Endothelial cell of umbilical vein (primary cell): ENCODE measurements around the gene TMC1. TPM values are rescaled to one million over a fixed set of nuclear protein-coding genes. Genes with fewer than 3 reads are reported as not detected.

Source experiments
- BruUV-seq: library from RNA; stranded (reverse); fragments of 400-500 nt; replicated peaks from 2 replicates; lab custom pipeline; 2021; lab: Mats Ljungman, UMichigan
- CTCF ChIA-PET: fragments of 300-600, 350-600 bp; sonication (Branson Sonifier 250); formaldehyde crosslinking; loops from one replicate; lab custom pipeline; 2021; ENCODE audit warnings: antibody characterized with exemption, inconsistent platforms; lab: Charles Lee
- POLR2A ChIA-PET: fragments of 300-600, 350-600 bp; sonication (Branson Sonifier 250); formaldehyde crosslinking; loops from one replicate; lab custom pipeline; 2021; ENCODE audit warnings: antibody characterized with exemption, inconsistent platforms; lab: Charles Lee
- DNase-seq: peaks from one replicate; pipeline ENCODE4 v3.0.0-alpha.2; 2011; ENCODE audit warnings: low read depth, low spot score
- FAIRE-seq: peaks from 2 replicates; lab custom pipeline; 2011; peaks lifted over from hg19 to GRCh38; lab: Jason Lieb, UNC
- H2AFZ ChIP-seq: 2 replicates; pipeline ENCODE4 v1.6.0; 2012; ENCODE audit warnings: low read depth, low read length, control low read depth, inconsistent platforms
- H3K27ac ChIP-seq: 2 replicates; pipeline ENCODE4 v1.5.1; 2011; ENCODE audit warnings: low read depth, mild to moderate bottlenecking, control low read depth, low read length, moderate library complexity; ENCODE audit not compliant: insufficient read depth
- H3K27me3 ChIP-seq, 2 experiments: 2 replicates each; pipeline versions ENCODE4 v1.6.0 to v1.6.1; 2011; ENCODE audit warnings: low read length in 2 of 2, mixed read lengths in 1 of 2; ENCODE audit not compliant: control insufficient read depth in 2 of 2, insufficient read depth in 2 of 2
- H3K36me3 ChIP-seq, 2 experiments: 2 replicates in 1 of 2; 3 replicates in 1 of 2; pipeline ENCODE4 v1.5.1; 2011; ENCODE audit warnings: low read length in 2 of 2, mild to moderate bottlenecking in 1 of 2, moderate library complexity in 1 of 2; ENCODE audit not compliant: control insufficient read depth in 2 of 2, insufficient read depth in 2 of 2; ENCODE audit errors: extremely low read depth in 1 of 2
- H3K4me1 ChIP-seq: 3 replicates; pipeline ENCODE4 v1.5.1; 2011; ENCODE audit warnings: mild to moderate bottlenecking, low read length; ENCODE audit not compliant: control insufficient read depth, insufficient read depth; ENCODE audit errors: extremely low read depth
- H3K4me2 ChIP-seq: 2 replicates; pipeline ENCODE4 v1.6.1; 2011; ENCODE audit warnings: low read length, control low read depth, mixed read lengths; ENCODE audit not compliant: insufficient read depth
- H3K4me3 ChIP-seq, 3 experiments: fragments of 200-600 bp in 1 of 3; sonication (generic), shearing (Covaris generic) in 1 of 3; replicated peaks in 1 of 3; 2 replicates each; pipeline ENCODE4 v1.5.1; 2011 to 2016; ENCODE audit warnings: control low read depth in 3 of 3, low read length in 3 of 3, mild to moderate bottlenecking in 2 of 3, inconsistent platforms in 1 of 3, low read depth in 1 of 3, moderate library complexity in 1 of 3; ENCODE audit not compliant: insufficient read depth in 1 of 3
- H3K79me2 ChIP-seq: 2 replicates; pipeline ENCODE4 v1.6.0; 2012; ENCODE audit warnings: low read length, inconsistent platforms; ENCODE audit not compliant: control insufficient read depth, insufficient read depth
- H3K9ac ChIP-seq: replicated peaks from 2 replicates; pipeline ENCODE3; 2011; ENCODE audit warnings: low read length, control low read depth; ENCODE audit not compliant: insufficient read depth; ENCODE audit errors: extremely low read depth
- H3K9me1 ChIP-seq: replicated peaks from 3 replicates; pipeline ENCODE4 v1.6.0; 2011; ENCODE audit warnings: mild to moderate bottlenecking, low read length; ENCODE audit not compliant: control insufficient read depth, insufficient read depth; ENCODE audit errors: extremely low read depth
- H3K9me3 ChIP-seq: replicated peaks from 2 replicates; pipeline ENCODE4 v1.5.1; 2012; ENCODE audit warnings: low read length, inconsistent platforms; ENCODE audit not compliant: control insufficient read depth, insufficient read depth
- H4K20me1 ChIP-seq: replicated peaks from 2 replicates; pipeline ENCODE3; 2011; ENCODE audit warnings: mild to moderate bottlenecking, low read length; ENCODE audit not compliant: control insufficient read depth, insufficient read depth; ENCODE audit errors: extremely low read depth
- EZH2 ChIP-seq: IDR thresholded peaks from 2 replicates; pipeline ENCODE4 v1.6.1; 2012; ENCODE audit warnings: borderline replicate concordance, low read depth, mild to moderate bottlenecking, moderate library complexity, low read length, inconsistent platforms; ENCODE audit not compliant: severe bottlenecking
- FOS ChIP-seq: IDR thresholded peaks from 2 replicates; pipeline ENCODE4 v1.6.1; 2011; ENCODE audit warnings: mild to moderate bottlenecking, low read length, moderate library complexity, borderline replicate concordance; ENCODE audit not compliant: insufficient read depth
- GATA2 ChIP-seq: IDR thresholded peaks from 2 replicates; pipeline ENCODE4 v1.7.0; 2011; ENCODE audit warnings: low read depth, mild to moderate bottlenecking, moderate library complexity, mixed read lengths, low read length; ENCODE audit not compliant: insufficient read length, insufficient read depth
- JUN ChIP-seq: IDR thresholded peaks from 2 replicates; pipeline ENCODE4 v1.6.1; 2011; ENCODE audit warnings: borderline replicate concordance, low read depth; ENCODE audit not compliant: insufficient read length, insufficient read depth
- MYC ChIP-seq: IDR thresholded peaks from one replicate; pipeline ENCODE4 v1.6.1; 2011; ENCODE audit warnings: mild to moderate bottlenecking, low read depth, low read length
- POLR2A ChIP-seq: IDR thresholded peaks from 2 replicates; pipeline ENCODE4 v1.6.1; 2012; ENCODE audit warnings: low read depth, mild to moderate bottlenecking, control low read depth, low read length
- POLR2AphosphoS5 ChIP-seq: IDR thresholded peaks from 2 replicates; pipeline ENCODE4 v1.6.1; 2012; ENCODE audit warnings: low read depth, mild to moderate bottlenecking, control low read depth, low read length, moderate library complexity; ENCODE audit not compliant: insufficient read depth
- dilution Hi-C: fragments of 300-500 bp; cut with MboI; formaldehyde crosslinking; loops from one replicate; pipeline ENCODE4 v1.15.0; 2019; ENCODE audit warnings: low sequenced_read_pairs; ENCODE audit not compliant: extremely low pct_ligation_motif_present
- intact Hi-C: fragments of 100-400 bp; cut with micrococcal nuclease; formaldehyde crosslinking; loops from one replicate; pipeline ENCODE4 v1.10.0; 2022
- polyA plus RNA-seq, 4 experiments: library from polyadenylated mRNA; depleted of rRNA in 3 of 4; stranded (reverse) in 3 of 4; unstranded in 1 of 4; fragments of >200 nt; gene quantifications; 2 replicates each; pipeline versions ENCODE4 v1.2.1 to v1.2.3, GENCODE V29; 2011 to 2012; ENCODE audit warnings: missing spikeins in 1 of 4
- total RNA-seq: library from RNA; stranded (reverse); gene quantifications from 2 replicates; pipeline ENCODE4 v1.2.3, GENCODE V29; 2021
- TF ChIP-seq, protein P1 (sequence below): IDR thresholded peaks from 2 replicates; pipeline ENCODE4 v1.6.1; 2011; ENCODE audit not compliant: insufficient read depth, insufficient read length
- TF ChIP-seq, protein P2 (sequence below), 2 donors: IDR thresholded peaks; 1 replicate in 1 of 2; 2 replicates in 1 of 2; pipeline ENCODE4 v1.5.1; 2011; ENCODE audit warnings: low read length in 2 of 2, mild to moderate bottlenecking in 2 of 2, moderate library complexity in 2 of 2, control low read depth in 1 of 2, inconsistent platforms in 1 of 2, low read depth in 1 of 2; ENCODE audit not compliant: insufficient read depth in 1 of 2; ENCODE audit errors: extremely low read depth in 1 of 2

Gene TMC1
- total and polyA plus RNA-seq, 2 donors (not counting 3 experiments of a cell fraction or from before 2014, with no cell fraction given) = 1.5 TPM; not detected in 1

DNA sequence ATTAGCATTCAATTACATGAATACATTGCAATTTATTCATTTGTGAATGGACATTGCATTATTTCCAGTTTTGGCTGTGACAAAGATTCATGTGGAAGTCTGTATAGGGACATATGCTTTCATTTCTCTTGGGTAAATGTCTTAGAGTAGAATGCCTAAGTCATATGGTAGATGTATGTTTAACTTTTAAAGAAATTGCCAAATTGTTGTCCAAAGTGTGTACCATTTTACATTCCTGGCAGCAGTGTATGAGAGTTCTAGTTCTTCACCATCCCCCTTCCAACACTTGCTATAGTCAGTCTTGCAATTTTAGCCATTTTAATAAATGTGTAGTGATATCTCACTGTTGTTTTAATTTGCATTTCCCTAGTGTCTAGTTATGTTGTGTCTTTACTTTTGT lies 122.2 kb downstream of the TMC1 start:
- Histone ChIP-seq H3K9me1 (no peaks in the 10 kb centered on the region), H3K36me3 (no peaks in the 10 kb centered on the region), H3K27ac (no peak overlapping the region), H3K9ac (no peak overlapping the region), H3K4me3 (no peak overlapping the region), H3K4me1 (no peaks in the 10 kb centered on the region), H3K4me2 (no peak overlapping the region), H3K79me2 (no peaks in the 10 kb centered on the region), H3K9me3 (no peaks in the 10 kb centered on the region), H4K20me1 (no peaks in the 10 kb centered on the region), H2AFZ (no peak overlapping the region), H3K27me3 (peaks cover 3 to 4% of the 10 kb centered on the region in 2 experiments)
- TF ChIP-seq GATA2 (no peak), POLR2AphosphoS5 (no peak), FOS (no peak), POLR2A (no peak)
- TF ChIP-seq, protein P1, sequence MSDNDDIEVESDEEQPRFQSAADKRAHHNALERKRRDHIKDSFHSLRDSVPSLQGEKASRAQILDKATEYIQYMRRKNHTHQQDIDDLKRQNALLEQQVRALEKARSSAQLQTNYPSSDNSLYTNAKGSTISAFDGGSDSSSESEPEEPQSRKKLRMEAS = no peak
- no peak for DNase-seq
- FAIRE-seq = no peak
- no TSS peak for BruUV-seq
- POLR2A ChIA-PET = no interaction called here
- CTCF ChIA-PET = no interaction called here
- dilution Hi-C loops = no loop called here
- intact Hi-C loops = no loop called here

DNA sequence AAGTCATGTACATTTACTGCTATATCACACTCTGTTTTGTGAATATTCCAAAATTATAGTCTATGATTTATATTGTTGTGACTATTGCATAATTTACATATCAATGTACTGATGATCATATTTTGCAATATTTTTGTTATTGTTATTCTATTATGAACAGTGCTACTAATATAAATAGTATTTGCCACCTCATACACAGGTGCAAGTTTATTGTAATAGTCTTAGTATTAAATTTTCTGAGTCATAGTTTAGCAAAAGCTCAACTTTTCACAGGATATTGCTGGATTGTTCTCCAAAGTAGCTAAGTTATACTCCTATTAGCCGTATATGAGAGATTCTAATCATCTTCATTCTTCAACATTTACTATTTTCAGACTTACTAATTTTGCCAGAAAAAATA lies 124.7 kb downstream of the TMC1 start:
- POLR2A ChIA-PET = no interaction called here
- TF ChIP-seq EZH2 (no peak), POLR2A (no peak), FOS (no peak), GATA2 (no peak), MYC (no peak), POLR2AphosphoS5 (no peak), JUN (no peak)
- TF ChIP-seq, protein P2, sequence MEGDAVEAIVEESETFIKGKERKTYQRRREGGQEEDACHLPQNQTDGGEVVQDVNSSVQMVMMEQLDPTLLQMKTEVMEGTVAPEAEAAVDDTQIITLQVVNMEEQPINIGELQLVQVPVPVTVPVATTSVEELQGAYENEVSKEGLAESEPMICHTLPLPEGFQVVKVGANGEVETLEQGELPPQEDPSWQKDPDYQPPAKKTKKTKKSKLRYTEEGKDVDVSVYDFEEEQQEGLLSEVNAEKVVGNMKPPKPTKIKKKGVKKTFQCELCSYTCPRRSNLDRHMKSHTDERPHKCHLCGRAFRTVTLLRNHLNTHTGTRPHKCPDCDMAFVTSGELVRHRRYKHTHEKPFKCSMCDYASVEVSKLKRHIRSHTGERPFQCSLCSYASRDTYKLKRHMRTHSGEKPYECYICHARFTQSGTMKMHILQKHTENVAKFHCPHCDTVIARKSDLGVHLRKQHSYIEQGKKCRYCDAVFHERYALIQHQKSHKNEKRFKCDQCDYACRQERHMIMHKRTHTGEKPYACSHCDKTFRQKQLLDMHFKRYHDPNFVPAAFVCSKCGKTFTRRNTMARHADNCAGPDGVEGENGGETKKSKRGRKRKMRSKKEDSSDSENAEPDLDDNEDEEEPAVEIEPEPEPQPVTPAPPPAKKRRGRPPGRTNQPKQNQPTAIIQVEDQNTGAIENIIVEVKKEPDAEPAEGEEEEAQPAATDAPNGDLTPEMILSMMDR (IDR thresholded peaks at IDR 0.05; ENCODE audit: extremely low read depth in 1 of 2, insufficient read depth in 1 of 2, low read depth in 1 of 2, low read length in 2 of 2) = no peak
- TF ChIP-seq, protein P1 = no peak
- H3K79me2 ChIP-seq = no peaks in the 10 kb centered on the region

More for the DNA sequence above, 124.7 kb downstream of the TMC1 start:
- no peak overlapping the region for H3K4me3 ChIP-seq
- H3K4me1 ChIP-seq = no peaks in the 10 kb centered on the region
- H2AFZ ChIP-seq = no peak overlapping the region
- H3K27me3 ChIP-seq = peaks cover 5 to 6% of the 10 kb centered on the region in 2 experiments
- H4K20me1 ChIP-seq = no peaks in the 10 kb centered on the region
- H3K27ac ChIP-seq = no peak overlapping the region
- H3K9me1 ChIP-seq = no peaks in the 10 kb centered on the region
- dilution Hi-C loops (no loop called here), intact Hi-C loops (no loop called here)
- CTCF ChIA-PET = interaction anchor here (0.8 to 1.3 kb wide), 4 partner anchors 12 to 373 kb away, joined by 3 to 4 read pairs (median 3); no protein-coding TSS in a partner anchor
- no peak for DNase-seq
- no peaks in the 10 kb centered on the region for H3K9me3 ChIP-seq
- BruUV-seq = no TSS peak
- FAIRE-seq = no peak
- no peak overlapping the region for H3K4me2 ChIP-seq
- no peaks in the 10 kb centered on the region for H3K36me3 ChIP-seq
- no peak overlapping the region for H3K9ac ChIP-seq
